ENCODE results near the gene ZNF512B. TPM values are rescaled to one million over a fixed set of nuclear protein-coding genes. Genes with fewer than 3 reads are reported as not detected.

Gene ZNF512B
- total and polyA plus RNA-seq, 2 donors (not counting 3 experiments of a cell fraction or from before 2014, with no cell fraction given): 8.7 to 30.0 TPM

DNA sequence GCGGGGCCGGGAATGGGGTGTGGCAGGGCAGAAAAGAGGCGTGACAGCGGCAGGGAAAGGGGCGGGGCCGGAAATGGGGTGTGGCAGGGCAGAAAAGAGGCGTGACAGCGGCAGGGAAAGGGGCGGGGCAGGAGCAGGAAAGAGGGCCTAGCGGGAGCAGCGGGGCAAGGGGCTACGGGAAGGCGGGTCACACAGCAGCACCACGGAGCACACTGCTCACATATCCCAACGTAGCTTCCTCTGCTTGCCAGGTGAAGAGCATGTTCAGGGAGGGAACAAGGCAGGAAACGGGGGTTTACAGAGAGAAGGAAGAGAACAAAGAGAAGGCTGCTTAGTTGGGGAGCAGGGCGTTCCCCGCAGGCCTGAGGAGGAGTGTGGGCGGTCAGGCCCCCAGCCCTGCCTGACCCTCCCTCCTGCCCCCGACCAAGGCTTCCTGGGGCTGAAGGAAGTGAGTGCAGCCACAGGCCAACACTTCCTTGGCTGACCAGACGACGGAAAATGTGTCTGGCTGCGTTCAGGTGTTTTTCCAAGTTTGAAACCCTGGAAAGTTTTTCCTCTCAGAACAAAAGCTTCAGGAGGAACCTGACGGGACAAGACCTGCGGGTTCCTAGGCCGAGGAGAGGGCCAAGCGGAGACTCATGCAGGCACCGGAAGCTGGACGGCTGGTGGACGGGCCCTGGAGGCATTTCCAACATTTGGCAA is 27.3 kb downstream of the ZNF512B start:
- intact Hi-C loops (cut with micrococcal nuclease): loop anchor here (1.0 kb wide), 1 partner anchor 422 kb away; the partner anchor contains the start of gene PPDPF
- H3K4me2 ChIP-seq (ENCODE audit: insufficient read depth, low read length): no peak overlapping the region
- H3K4me3 ChIP-seq (replicated peaks in 1 of 3; ENCODE audit: insufficient read depth in 1 of 3, low read depth in 1 of 3, low read length in 3 of 3): no peak overlapping the region
- peaks cover 14% of the 10 kb centered on the region for H3K4me1 ChIP-seq (ENCODE audit: control insufficient read depth, extremely low read depth, insufficient read depth, low read length)
- H3K9me1 ChIP-seq (replicated peaks; ENCODE audit: control insufficient read depth, extremely low read depth, insufficient read depth, low read length): no peaks in the 10 kb centered on the region
- no peak overlapping the region for H3K9ac ChIP-seq (replicated peaks; ENCODE audit: extremely low read depth, insufficient read depth, low read length)
- H4K20me1 ChIP-seq (replicated peaks; ENCODE audit: control insufficient read depth, extremely low read depth, insufficient read depth, low read length): no peaks in the 10 kb centered on the region
- dilution Hi-C loops (cut with MboI; ENCODE audit: extremely low pct_ligation_motif_present, low sequenced_read_pairs): no loop called here
- POLR2A ChIA-PET: no interaction called here
- no TSS peak for BruUV-seq (replicated peaks)
- TF ChIP-seq JUN (IDR thresholded peaks at IDR 0.05; ENCODE audit: borderline replicate concordance, insufficient read depth, insufficient read length, low read depth) (no peak), GATA2 (IDR thresholded peaks at IDR 0.05; ENCODE audit: insufficient read depth, insufficient read length, low read depth, low read length) (no peak), MYC (IDR thresholded peaks at IDR 0.05; ENCODE audit: low read depth, low read length) (no peak), POLR2AphosphoS5 (IDR thresholded peaks at IDR 0.05; ENCODE audit: insufficient read depth, low read depth, low read length) (no peak), POLR2A (IDR thresholded peaks at IDR 0.05; ENCODE audit: low read depth, low read length) (no peak), EZH2 (IDR thresholded peaks at IDR 0.05; ENCODE audit: borderline replicate concordance, low read depth, low read length, severe bottlenecking) (no peak), FOS (IDR thresholded peaks at IDR 0.05; ENCODE audit: borderline replicate concordance, insufficient read depth, low read length) (no peak)
- TF ChIP-seq, protein P1, sequence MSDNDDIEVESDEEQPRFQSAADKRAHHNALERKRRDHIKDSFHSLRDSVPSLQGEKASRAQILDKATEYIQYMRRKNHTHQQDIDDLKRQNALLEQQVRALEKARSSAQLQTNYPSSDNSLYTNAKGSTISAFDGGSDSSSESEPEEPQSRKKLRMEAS (IDR thresholded peaks at IDR 0.05; ENCODE audit: insufficient read depth, insufficient read length): no peak
- TF ChIP-seq, protein P2, sequence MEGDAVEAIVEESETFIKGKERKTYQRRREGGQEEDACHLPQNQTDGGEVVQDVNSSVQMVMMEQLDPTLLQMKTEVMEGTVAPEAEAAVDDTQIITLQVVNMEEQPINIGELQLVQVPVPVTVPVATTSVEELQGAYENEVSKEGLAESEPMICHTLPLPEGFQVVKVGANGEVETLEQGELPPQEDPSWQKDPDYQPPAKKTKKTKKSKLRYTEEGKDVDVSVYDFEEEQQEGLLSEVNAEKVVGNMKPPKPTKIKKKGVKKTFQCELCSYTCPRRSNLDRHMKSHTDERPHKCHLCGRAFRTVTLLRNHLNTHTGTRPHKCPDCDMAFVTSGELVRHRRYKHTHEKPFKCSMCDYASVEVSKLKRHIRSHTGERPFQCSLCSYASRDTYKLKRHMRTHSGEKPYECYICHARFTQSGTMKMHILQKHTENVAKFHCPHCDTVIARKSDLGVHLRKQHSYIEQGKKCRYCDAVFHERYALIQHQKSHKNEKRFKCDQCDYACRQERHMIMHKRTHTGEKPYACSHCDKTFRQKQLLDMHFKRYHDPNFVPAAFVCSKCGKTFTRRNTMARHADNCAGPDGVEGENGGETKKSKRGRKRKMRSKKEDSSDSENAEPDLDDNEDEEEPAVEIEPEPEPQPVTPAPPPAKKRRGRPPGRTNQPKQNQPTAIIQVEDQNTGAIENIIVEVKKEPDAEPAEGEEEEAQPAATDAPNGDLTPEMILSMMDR (IDR thresholded peaks at IDR 0.05; ENCODE audit: extremely low read depth in 1 of 2, insufficient read depth in 1 of 2, low read depth in 1 of 2, low read length in 2 of 2): no peak
- H3K27ac ChIP-seq (ENCODE audit: insufficient read depth, low read depth, low read length): peak overlapping the region; percentile 1
- peaks cover 8 to 42% of the 10 kb centered on the region in 2 experiments for H3K36me3 ChIP-seq (ENCODE audit: control insufficient read depth in 2 of 2, extremely low read depth in 1 of 2, insufficient read depth in 2 of 2, low read length in 2 of 2)
- H3K9me3 ChIP-seq (replicated peaks; ENCODE audit: control insufficient read depth, insufficient read depth, low read length): no peaks in the 10 kb centered on the region
- DNase-seq (ENCODE audit: low read depth, low spot score): peak; percentile 43
- peak; percentile 46 for FAIRE-seq
- H3K79me2 ChIP-seq (ENCODE audit: control insufficient read depth, insufficient read depth, low read length): peaks cover 8% of the 10 kb centered on the region
- H3K27me3 ChIP-seq (ENCODE audit: control insufficient read depth in 2 of 2, insufficient read depth in 2 of 2, low read length in 2 of 2): no peaks in the 10 kb centered on the region
- H2AFZ ChIP-seq (ENCODE audit: low read depth, low read length): no peak overlapping the region
- CTCF ChIA-PET: interaction anchor here (1.1 kb wide), 1 partner anchor 156 kb away, joined by 3 read pairs; no protein-coding TSS in a partner anchor

Measured in endothelial cell of umbilical vein (primary cell).